B cell (primary cell): ENCODE data around the gene MAB21L4. TPM values are rescaled to one million over a fixed set of nuclear protein-coding genes. Genes with fewer than 3 reads are reported as not detected.

Experiments used
- ATAC-seq: fragments of 200-7000 bp; cut with Tn5 transposase; one replicate; pipeline ENCODE4 v1.10.0; 2021; ENCODE audit warnings: low read depth, mild to moderate bottlenecking, moderate number of reproducible peaks, moderate library complexity
- CTCF ChIA-PET: fragments of 350-600 bp; sonication (Branson Sonifier 250); formaldehyde crosslinking; loops from one replicate; lab custom pipeline; 2021; ENCODE audit warnings: antibody characterized with exemption, inconsistent platforms; lab: Charles Lee
- POLR2A ChIA-PET: fragments of 350-600 bp; sonication (Branson Sonifier 250); formaldehyde crosslinking; loops from one replicate; lab custom pipeline; 2021; ENCODE audit warnings: antibody characterized with exemption; lab: Charles Lee
- DNase-seq: peaks from one replicate; pipeline ENCODE4 v3.0.0; 2013
- H2AFZ ChIP-seq: 2 replicates; pipeline ENCODE4 v1.6.1; 2012; ENCODE audit warnings: mild to moderate bottlenecking, low read depth, low read length; ENCODE audit not compliant: insufficient read depth, poor library complexity, severe bottlenecking
- H3K27ac ChIP-seq, 2 donors: 1 replicate in 1 of 2; 2 replicates in 1 of 2; pipeline ENCODE4 v1.5.1; 2012 to 2013; ENCODE audit warnings: low read length in 2 of 2, mild to moderate bottlenecking in 2 of 2, moderate library complexity in 1 of 2
- H3K27me3 ChIP-seq, 4 experiments: fragments of 200-600 bp in 1 of 4; sonication (generic) in 1 of 4; replicated peaks in 1 of 4; 1 replicate in 2 of 4; 2 replicates in 2 of 4; pipeline versions ENCODE4 v1.6.1 to v1.7.0; 2013 to 2016; ENCODE audit warnings: low read length in 3 of 4, mild to moderate bottlenecking in 2 of 4, mixed read lengths in 1 of 4, moderate library complexity in 1 of 4; ENCODE audit not compliant: insufficient read depth in 4 of 4, control insufficient read depth in 3 of 4; ENCODE audit errors: control extremely low read depth in 1 of 4
- H3K36me3 ChIP-seq, 2 experiments: replicated peaks in 1 of 2; 1 replicate in 1 of 2; 2 replicates in 1 of 2; pipeline versions ENCODE4 v1.6.1 to v1.7.1; 2013; ENCODE audit warnings: low read length in 1 of 2; ENCODE audit not compliant: insufficient read depth in 2 of 2, control insufficient read depth in 1 of 2; ENCODE audit errors: control extremely low read depth in 1 of 2, extremely low read depth in 1 of 2
- H3K4me1 ChIP-seq, 2 donors: fragments of 200-600 bp in 1 of 2; sonication (generic) in 1 of 2; 1 replicate in 1 of 2; 2 replicates in 1 of 2; pipeline versions ENCODE4 v1.5.1 to v1.6.1; 2013 to 2017; ENCODE audit warnings: low read length in 2 of 2; ENCODE audit not compliant: control insufficient read depth in 2 of 2, insufficient read depth in 2 of 2
- H3K4me2 ChIP-seq: replicated peaks from 2 replicates; pipeline ENCODE3; 2012; ENCODE audit warnings: mild to moderate bottlenecking, low read depth, low read length; ENCODE audit not compliant: poor library complexity, severe bottlenecking
- H3K4me3 ChIP-seq, 5 experiments: fragments of 200-600 bp in 1 of 5; sonication (generic) in 1 of 5; 1 replicate in 3 of 5; 2 replicates in 2 of 5; pipeline versions ENCODE4 v1.5.1 to v1.7.0; 2011 to 2016; ENCODE audit warnings: low read length in 4 of 5, mild to moderate bottlenecking in 4 of 5, low read depth in 2 of 5, control low read depth in 1 of 5, moderate library complexity in 1 of 5; ENCODE audit not compliant: insufficient read depth in 1 of 5; ENCODE audit errors: control extremely low read depth in 1 of 5, extremely low read depth in 1 of 5
- H3K79me2 ChIP-seq: fragments of 200-600 bp; sonication (generic); one replicate; pipeline ENCODE4 v1.6.0; 2016; ENCODE audit warnings: low read length; ENCODE audit not compliant: control insufficient read depth, insufficient read depth
- H3K9ac ChIP-seq: fragments of 200-600 bp; sonication (generic); 2 replicates; pipeline ENCODE4 v1.6.1; 2017; ENCODE audit warnings: mild to moderate bottlenecking, low read length, moderate library complexity
- H3K9me3 ChIP-seq, 3 donors: one replicate each; pipeline versions ENCODE4 v1.6.1 to v1.7.1; 2013; ENCODE audit warnings: low read length in 2 of 3; ENCODE audit not compliant: control insufficient read depth in 2 of 3, insufficient read depth in 1 of 3; ENCODE audit errors: control extremely low read depth in 1 of 3
- H4K20me1 ChIP-seq: 2 replicates; pipeline ENCODE4 v1.6.0; 2012; ENCODE audit warnings: mild to moderate bottlenecking, low read length; ENCODE audit not compliant: insufficient read depth, control insufficient read depth, poor library complexity, severe bottlenecking
- H3K27ac Mint-ChIP-seq: one replicate; pipeline ENCODE4 v1.8.0; 2021; ENCODE audit warnings: mixed read lengths
- H3K27me3 Mint-ChIP-seq: one replicate; pipeline ENCODE4 v1.8.0; 2021; ENCODE audit warnings: mixed read lengths
- H3K4me1 Mint-ChIP-seq: one replicate; pipeline ENCODE4 v1.8.0; 2021; ENCODE audit warnings: mixed read lengths
- H3K4me3 Mint-ChIP-seq: one replicate; pipeline ENCODE4 v1.8.0; 2021; ENCODE audit warnings: mixed read lengths
- H3K9me3 Mint-ChIP-seq: one replicate; pipeline ENCODE4 v1.8.0; 2022; ENCODE audit warnings: mixed read lengths; ENCODE audit not compliant: insufficient read depth
- EZH2 ChIP-seq: IDR thresholded peaks from 2 replicates; pipeline ENCODE4 v1.6.1; 2012; ENCODE audit warnings: borderline replicate concordance, low read depth, mild to moderate bottlenecking, moderate library complexity, low read length; ENCODE audit not compliant: insufficient read depth, poor library complexity, severe bottlenecking
- WGBS: methylation state at CpG from one replicate; pipeline ENCODE4 v1.1.5; 2013; ENCODE audit warnings: missing lambda C conversion rate; ENCODE audit not compliant: insufficient coverage; 5-methylcytosine and 5-hydroxymethylcytosine counted together
- intact Hi-C: fragments of 100-400 bp; cut with micrococcal nuclease; formaldehyde crosslinking; loops from one replicate; pipeline ENCODE4 v1.10.0; 2022
- polyA plus RNA-seq: library from polyadenylated mRNA; depleted of rRNA; stranded (reverse); fragments of >200 nt; gene quantifications from 2 replicates; pipeline ENCODE4 v1.2.3, GENCODE V29; 2012
- total RNA-seq, 2 donors: library from RNA; stranded (reverse); fragments of 120-200 nt in 1 of 2; gene quantifications; 1 replicate in 1 of 2; 2 replicates in 1 of 2; pipeline versions ENCODE4 v1.2.3 to v1.2.4, GENCODE V29; 2013 to 2022
- TF ChIP-seq, protein P1 (sequence below): fragments of 200-600 bp; IDR thresholded peaks from one replicate; pipeline ENCODE4 v1.8.0; 2022; ENCODE audit warnings: antibody characterized with exemption, mild to moderate bottlenecking

Gene MAB21L4
- total and polyA plus RNA-seq, 2 donors (not counting 1 experiment from before 2014, with no cell fraction given): not detected

DNA sequence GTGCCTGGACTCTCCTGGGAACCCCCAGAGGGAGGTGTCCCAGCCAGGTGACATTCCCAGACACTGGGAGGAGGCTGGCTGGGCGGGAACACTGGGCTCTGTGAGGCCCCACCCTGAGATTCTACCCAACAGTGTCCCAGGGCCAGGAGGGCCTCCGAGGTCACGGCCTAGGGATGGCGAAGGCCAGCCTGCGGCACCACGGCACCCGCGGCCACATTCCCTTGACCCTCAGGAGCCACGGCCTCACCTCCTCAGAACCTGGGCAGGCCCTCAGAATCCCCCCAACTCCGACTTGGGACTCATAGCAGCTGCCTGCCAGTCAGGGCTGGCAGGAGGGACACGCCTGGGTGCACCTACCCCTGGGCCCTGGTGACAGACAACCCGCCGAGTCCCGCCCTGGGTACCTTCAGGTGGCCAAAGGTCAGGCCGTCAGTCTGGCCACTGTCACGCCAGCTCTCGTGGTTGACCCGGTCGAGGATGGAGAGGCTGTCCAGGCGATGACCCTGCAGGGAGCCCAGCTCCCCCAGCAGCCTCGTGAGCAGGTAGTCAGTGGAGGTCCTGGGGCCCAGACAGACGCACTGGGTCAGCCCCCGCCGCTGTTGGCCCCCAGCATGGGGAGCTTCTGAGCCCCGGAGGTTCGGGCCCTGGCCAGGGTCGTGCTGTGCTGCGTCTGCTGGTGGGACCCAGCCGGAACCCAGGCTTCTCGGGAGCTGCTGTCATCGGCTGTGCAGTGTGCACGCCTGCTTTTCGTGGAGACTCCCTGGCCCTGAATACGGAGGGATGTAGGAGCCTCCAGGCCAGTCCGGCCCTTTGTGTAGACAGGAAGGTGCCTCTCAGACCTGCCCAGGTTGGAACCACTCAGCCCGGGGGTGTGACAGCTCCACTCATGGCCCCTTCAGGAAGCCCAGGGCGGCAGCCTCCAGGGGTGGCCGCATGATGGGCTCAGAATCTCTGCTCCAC lies 6.1 kb downstream of the MAB21L4 start:
- ATAC-seq (no peak), DNase-seq (no peak)
- no peaks in the 10 kb centered on the region for H3K27me3 ChIP-seq
- Mint-ChIP-seq H3K4me1 (peaks cover 2% of the 10 kb centered on the region), H3K27me3 (no peaks in the 10 kb centered on the region), H3K9me3 (no peaks in the 10 kb centered on the region), H3K27ac (no peak overlapping the region), H3K4me3 (no peak overlapping the region)
- POLR2A ChIA-PET: no interaction called here
- H3K9ac ChIP-seq: no peak overlapping the region
- CTCF ChIA-PET: no interaction called here
- intact Hi-C loops: no loop called here
- H3K4me2 ChIP-seq: no peak overlapping the region
- TF ChIP-seq, protein P1, sequence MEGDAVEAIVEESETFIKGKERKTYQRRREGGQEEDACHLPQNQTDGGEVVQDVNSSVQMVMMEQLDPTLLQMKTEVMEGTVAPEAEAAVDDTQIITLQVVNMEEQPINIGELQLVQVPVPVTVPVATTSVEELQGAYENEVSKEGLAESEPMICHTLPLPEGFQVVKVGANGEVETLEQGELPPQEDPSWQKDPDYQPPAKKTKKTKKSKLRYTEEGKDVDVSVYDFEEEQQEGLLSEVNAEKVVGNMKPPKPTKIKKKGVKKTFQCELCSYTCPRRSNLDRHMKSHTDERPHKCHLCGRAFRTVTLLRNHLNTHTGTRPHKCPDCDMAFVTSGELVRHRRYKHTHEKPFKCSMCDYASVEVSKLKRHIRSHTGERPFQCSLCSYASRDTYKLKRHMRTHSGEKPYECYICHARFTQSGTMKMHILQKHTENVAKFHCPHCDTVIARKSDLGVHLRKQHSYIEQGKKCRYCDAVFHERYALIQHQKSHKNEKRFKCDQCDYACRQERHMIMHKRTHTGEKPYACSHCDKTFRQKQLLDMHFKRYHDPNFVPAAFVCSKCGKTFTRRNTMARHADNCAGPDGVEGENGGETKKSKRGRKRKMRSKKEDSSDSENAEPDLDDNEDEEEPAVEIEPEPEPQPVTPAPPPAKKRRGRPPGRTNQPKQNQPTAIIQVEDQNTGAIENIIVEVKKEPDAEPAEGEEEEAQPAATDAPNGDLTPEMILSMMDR: no peak
- TF ChIP-seq EZH2: no peak
- peaks cover 0 to 8% of the 10 kb centered on the region in 2 donors for H3K4me1 ChIP-seq
- H3K9me3 ChIP-seq: peaks cover 0 to 6% (median 0%) of the 10 kb centered on the region in 3 donors
- no peaks in the 10 kb centered on the region for H3K79me2 ChIP-seq
- H3K4me3 ChIP-seq: no peak overlapping the region
- H3K27ac ChIP-seq: no peak overlapping the region
- 89% methylated on average over 34 of the region's 38 CpGs for WGBS
- H4K20me1 ChIP-seq: no peaks in the 10 kb centered on the region
- no peak overlapping the region for H2AFZ ChIP-seq
- no peaks in the 10 kb centered on the region for H3K36me3 ChIP-seq
